Endothelial cell of umbilical vein (primary cell): Measurements from ENCODE around the gene SNX19. TPM values are rescaled to one million over a fixed set of nuclear protein-coding genes. Genes with fewer than 3 reads are reported as not detected.

ENCODE experiments used
- BruUV-seq: library from RNA; stranded (reverse); fragments of 400-500 nt; replicated peaks from 2 replicates; lab custom pipeline; 2021; lab: Mats Ljungman, UMichigan
- CTCF ChIA-PET: fragments of 300-600, 350-600 bp; sonication (Branson Sonifier 250); formaldehyde crosslinking; loops from one replicate; lab custom pipeline; 2021; ENCODE audit warnings: antibody characterized with exemption, inconsistent platforms; lab: Charles Lee
- POLR2A ChIA-PET: fragments of 300-600, 350-600 bp; sonication (Branson Sonifier 250); formaldehyde crosslinking; loops from one replicate; lab custom pipeline; 2021; ENCODE audit warnings: antibody characterized with exemption, inconsistent platforms; lab: Charles Lee
- DNase-seq: peaks from one replicate; pipeline ENCODE4 v3.0.0-alpha.2; 2011; ENCODE audit warnings: low read depth, low spot score
- FAIRE-seq: peaks from 2 replicates; lab custom pipeline; 2011; peaks lifted over from hg19 to GRCh38; lab: Jason Lieb, UNC
- H2AFZ ChIP-seq: 2 replicates; pipeline ENCODE4 v1.6.0; 2012; ENCODE audit warnings: low read depth, low read length, control low read depth, inconsistent platforms
- H3K27ac ChIP-seq: 2 replicates; pipeline ENCODE4 v1.5.1; 2011; ENCODE audit warnings: low read depth, mild to moderate bottlenecking, control low read depth, low read length, moderate library complexity; ENCODE audit not compliant: insufficient read depth
- H3K27me3 ChIP-seq, 2 experiments: 2 replicates each; pipeline versions ENCODE4 v1.6.0 to v1.6.1; 2011; ENCODE audit warnings: low read length in 2 of 2, mixed read lengths in 1 of 2; ENCODE audit not compliant: control insufficient read depth in 2 of 2, insufficient read depth in 2 of 2
- H3K36me3 ChIP-seq, 2 experiments: 2 replicates in 1 of 2; 3 replicates in 1 of 2; pipeline ENCODE4 v1.5.1; 2011; ENCODE audit warnings: low read length in 2 of 2, mild to moderate bottlenecking in 1 of 2, moderate library complexity in 1 of 2; ENCODE audit not compliant: control insufficient read depth in 2 of 2, insufficient read depth in 2 of 2; ENCODE audit errors: extremely low read depth in 1 of 2
- H3K4me1 ChIP-seq: 3 replicates; pipeline ENCODE4 v1.5.1; 2011; ENCODE audit warnings: mild to moderate bottlenecking, low read length; ENCODE audit not compliant: control insufficient read depth, insufficient read depth; ENCODE audit errors: extremely low read depth
- H3K4me2 ChIP-seq: 2 replicates; pipeline ENCODE4 v1.6.1; 2011; ENCODE audit warnings: low read length, control low read depth, mixed read lengths; ENCODE audit not compliant: insufficient read depth
- H3K4me3 ChIP-seq, 3 experiments: fragments of 200-600 bp in 1 of 3; sonication (generic), shearing (Covaris generic) in 1 of 3; replicated peaks in 1 of 3; 2 replicates each; pipeline ENCODE4 v1.5.1; 2011 to 2016; ENCODE audit warnings: control low read depth in 3 of 3, low read length in 3 of 3, mild to moderate bottlenecking in 2 of 3, inconsistent platforms in 1 of 3, low read depth in 1 of 3, moderate library complexity in 1 of 3; ENCODE audit not compliant: insufficient read depth in 1 of 3
- H3K79me2 ChIP-seq: 2 replicates; pipeline ENCODE4 v1.6.0; 2012; ENCODE audit warnings: low read length, inconsistent platforms; ENCODE audit not compliant: control insufficient read depth, insufficient read depth
- H3K9ac ChIP-seq: replicated peaks from 2 replicates; pipeline ENCODE3; 2011; ENCODE audit warnings: low read length, control low read depth; ENCODE audit not compliant: insufficient read depth; ENCODE audit errors: extremely low read depth
- H3K9me1 ChIP-seq: replicated peaks from 3 replicates; pipeline ENCODE4 v1.6.0; 2011; ENCODE audit warnings: mild to moderate bottlenecking, low read length; ENCODE audit not compliant: control insufficient read depth, insufficient read depth; ENCODE audit errors: extremely low read depth
- H3K9me3 ChIP-seq: replicated peaks from 2 replicates; pipeline ENCODE4 v1.5.1; 2012; ENCODE audit warnings: low read length, inconsistent platforms; ENCODE audit not compliant: control insufficient read depth, insufficient read depth
- H4K20me1 ChIP-seq: replicated peaks from 2 replicates; pipeline ENCODE3; 2011; ENCODE audit warnings: mild to moderate bottlenecking, low read length; ENCODE audit not compliant: control insufficient read depth, insufficient read depth; ENCODE audit errors: extremely low read depth
- CTCF ChIP-seq, 2 donors: IDR thresholded peaks; 1 replicate in 1 of 2; 2 replicates in 1 of 2; pipeline ENCODE4 v1.5.1; 2011; ENCODE audit warnings: low read length in 2 of 2, mild to moderate bottlenecking in 2 of 2, moderate library complexity in 2 of 2, control low read depth in 1 of 2, inconsistent platforms in 1 of 2, low read depth in 1 of 2; ENCODE audit not compliant: insufficient read depth in 1 of 2; ENCODE audit errors: extremely low read depth in 1 of 2
- EZH2 ChIP-seq: IDR thresholded peaks from 2 replicates; pipeline ENCODE4 v1.6.1; 2012; ENCODE audit warnings: borderline replicate concordance, low read depth, mild to moderate bottlenecking, moderate library complexity, low read length, inconsistent platforms; ENCODE audit not compliant: severe bottlenecking
- FOS ChIP-seq: IDR thresholded peaks from 2 replicates; pipeline ENCODE4 v1.6.1; 2011; ENCODE audit warnings: mild to moderate bottlenecking, low read length, moderate library complexity, borderline replicate concordance; ENCODE audit not compliant: insufficient read depth
- GATA2 ChIP-seq: IDR thresholded peaks from 2 replicates; pipeline ENCODE4 v1.7.0; 2011; ENCODE audit warnings: low read depth, mild to moderate bottlenecking, moderate library complexity, mixed read lengths, low read length; ENCODE audit not compliant: insufficient read length, insufficient read depth
- JUN ChIP-seq: IDR thresholded peaks from 2 replicates; pipeline ENCODE4 v1.6.1; 2011; ENCODE audit warnings: borderline replicate concordance, low read depth; ENCODE audit not compliant: insufficient read length, insufficient read depth
- MAX ChIP-seq: IDR thresholded peaks from 2 replicates; pipeline ENCODE4 v1.6.1; 2011; ENCODE audit not compliant: insufficient read depth, insufficient read length
- MYC ChIP-seq: IDR thresholded peaks from one replicate; pipeline ENCODE4 v1.6.1; 2011; ENCODE audit warnings: mild to moderate bottlenecking, low read depth, low read length
- POLR2A ChIP-seq: IDR thresholded peaks from 2 replicates; pipeline ENCODE4 v1.6.1; 2012; ENCODE audit warnings: low read depth, mild to moderate bottlenecking, control low read depth, low read length
- POLR2AphosphoS5 ChIP-seq: IDR thresholded peaks from 2 replicates; pipeline ENCODE4 v1.6.1; 2012; ENCODE audit warnings: low read depth, mild to moderate bottlenecking, control low read depth, low read length, moderate library complexity; ENCODE audit not compliant: insufficient read depth
- dilution Hi-C: fragments of 300-500 bp; cut with MboI; formaldehyde crosslinking; loops from one replicate; pipeline ENCODE4 v1.15.0; 2019; ENCODE audit warnings: low sequenced_read_pairs; ENCODE audit not compliant: extremely low pct_ligation_motif_present
- intact Hi-C: fragments of 100-400 bp; cut with micrococcal nuclease; formaldehyde crosslinking; loops from one replicate; pipeline ENCODE4 v1.10.0; 2022
- polyA plus RNA-seq, 4 experiments: library from polyadenylated mRNA; depleted of rRNA in 3 of 4; stranded (reverse) in 3 of 4; unstranded in 1 of 4; fragments of >200 nt; gene quantifications; 2 replicates each; pipeline versions ENCODE4 v1.2.1 to v1.2.3, GENCODE V29; 2011 to 2012; ENCODE audit warnings: missing spikeins in 1 of 4
- total RNA-seq: library from RNA; stranded (reverse); gene quantifications from 2 replicates; pipeline ENCODE4 v1.2.3, GENCODE V29; 2021

The SNX19 gene
- total and polyA plus RNA-seq, 2 donors (not counting 3 experiments of a cell fraction or from before 2014, with no cell fraction given) = 37.4 to 49.8 TPM

- FAIRE-seq = no peak
- Histone ChIP-seq H3K4me3 (no peak overlapping the region), H3K36me3 (no peaks in the 10 kb centered on the region), H3K79me2 (no peaks in the 10 kb centered on the region), H3K4me2 (no peak overlapping the region), H3K9me1 (no peaks in the 10 kb centered on the region), H3K4me1 (no peaks in the 10 kb centered on the region), H2AFZ (no peak overlapping the region), H3K9me3 (no peaks in the 10 kb centered on the region), H3K9ac (no peak overlapping the region), H4K20me1 (no peaks in the 10 kb centered on the region), H3K27ac (no peak overlapping the region), H3K27me3 (no peaks in the 10 kb centered on the region)
- TF ChIP-seq MAX (no peak), FOS (no peak), POLR2AphosphoS5 (no peak), GATA2 (no peak), JUN (no peak), EZH2 (no peak), POLR2A (no peak), CTCF (IDR thresholded peaks at IDR 0.05; ENCODE audit: extremely low read depth in 1 of 2, insufficient read depth in 1 of 2, low read depth in 1 of 2, low read length in 2 of 2) (no peak), MYC (no peak)
- BruUV-seq = no TSS peak
- intact Hi-C loops (no loop called here), dilution Hi-C loops (no loop called here)
- POLR2A ChIA-PET = no interaction called here
- no peak for DNase-seq
- CTCF ChIA-PET = no interaction called here
Measured at GRCh38 chr11:130940706-130941105, 24.4 kb upstream of the SNX19 start.
